Fibroblast of gingiva (primary cell): Measurements from ENCODE around the gene TMCO6.

Experiments used
- DNase-seq: peaks from one replicate; pipeline ENCODE4 v3.0.0-alpha.2; 2011; ENCODE audit warnings: low read depth

The TMCO6 gene

GRCh38 chr5:140673187-140673976 is 34.1 kb downstream of the TMCO6 start, which contains the start of gene DND1:
DND1 (minus strand) TSS chr5:140673576; CDS start chr5:140673542, 34 bp downstream.
- DNase-seq: no peak

GRCh38 chr5:140674211-140674610 is 35.0 kb downstream of the TMCO6 start:
- no peak for DNase-seq

GRCh38 chr5:140674629-140675028 is 35.4 kb downstream of the TMCO6 start:
- no peak for DNase-seq

GRCh38 chr5:140677947-140678346 is 38.7 kb downstream of the TMCO6 start:
- no peak for DNase-seq

GRCh38 chr5:140678993-140679392 is 39.7 kb downstream of the TMCO6 start:
- no peak for DNase-seq

- no peak for DNase-seq
Observed at GRCh38 chr5:140690376-140690932, 51.2 kb downstream of the TMCO6 start.

- DNase-seq: peak; percentile 95
Observed at GRCh38 chr5:140690941-140691924, 52.0 kb downstream of the TMCO6 start, which contains the start of the genes HARS1 and HARS2. HARS1 (minus strand) TSS chr5:140691370; CDS start chr5:140691304, 66 bp downstream. HARS2 (plus strand) TSS chr5:140691455; CDS start chr5:140691649, 194 bp downstream.

GRCh38 chr5:140694276-140694675 is 55.0 kb downstream of the TMCO6 start:
- peak; percentile 28 for DNase-seq
